ENCODE results near the gene PCBP2.

GRCh38 chr12:53505086-53505485, 53.2 kb downstream of the PCBP2 start:
- TF ChIP-seq, protein P1, sequence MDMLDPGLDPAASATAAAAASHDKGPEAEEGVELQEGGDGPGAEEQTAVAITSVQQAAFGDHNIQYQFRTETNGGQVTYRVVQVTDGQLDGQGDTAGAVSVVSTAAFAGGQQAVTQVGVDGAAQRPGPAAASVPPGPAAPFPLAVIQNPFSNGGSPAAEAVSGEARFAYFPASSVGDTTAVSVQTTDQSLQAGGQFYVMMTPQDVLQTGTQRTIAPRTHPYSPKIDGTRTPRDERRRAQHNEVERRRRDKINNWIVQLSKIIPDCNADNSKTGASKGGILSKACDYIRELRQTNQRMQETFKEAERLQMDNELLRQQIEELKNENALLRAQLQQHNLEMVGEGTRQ (IDR thresholded peaks at IDR 0.05; ENCODE audit: low read depth, low read length): no peak
- TF ChIP-seq, protein P2, sequence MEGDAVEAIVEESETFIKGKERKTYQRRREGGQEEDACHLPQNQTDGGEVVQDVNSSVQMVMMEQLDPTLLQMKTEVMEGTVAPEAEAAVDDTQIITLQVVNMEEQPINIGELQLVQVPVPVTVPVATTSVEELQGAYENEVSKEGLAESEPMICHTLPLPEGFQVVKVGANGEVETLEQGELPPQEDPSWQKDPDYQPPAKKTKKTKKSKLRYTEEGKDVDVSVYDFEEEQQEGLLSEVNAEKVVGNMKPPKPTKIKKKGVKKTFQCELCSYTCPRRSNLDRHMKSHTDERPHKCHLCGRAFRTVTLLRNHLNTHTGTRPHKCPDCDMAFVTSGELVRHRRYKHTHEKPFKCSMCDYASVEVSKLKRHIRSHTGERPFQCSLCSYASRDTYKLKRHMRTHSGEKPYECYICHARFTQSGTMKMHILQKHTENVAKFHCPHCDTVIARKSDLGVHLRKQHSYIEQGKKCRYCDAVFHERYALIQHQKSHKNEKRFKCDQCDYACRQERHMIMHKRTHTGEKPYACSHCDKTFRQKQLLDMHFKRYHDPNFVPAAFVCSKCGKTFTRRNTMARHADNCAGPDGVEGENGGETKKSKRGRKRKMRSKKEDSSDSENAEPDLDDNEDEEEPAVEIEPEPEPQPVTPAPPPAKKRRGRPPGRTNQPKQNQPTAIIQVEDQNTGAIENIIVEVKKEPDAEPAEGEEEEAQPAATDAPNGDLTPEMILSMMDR (conservative IDR thresholded peaks at IDR 0.05; ENCODE audit: low read depth, low read length): no peak

All from IMR-90 (cell line).